Spleen (tissue), 7 donors: ENCODE data around the gene SERINC3.

ENCODE experiments used
- CTCF ChIP-seq, 11 experiments: fragments of 200-600 bp in 7 of 11; fragments of 450-650 bp in 4 of 11; sonication (generic) in 4 of 11; IDR thresholded peaks in 8 of 11; conservative IDR thresholded peaks in 3 of 11; 1 replicate in 7 of 11; 2 replicates in 4 of 11; pipeline versions ENCODE4 v1.4.0 to v1.8.0; 2016 to 2021; ENCODE audit warnings: antibody characterized with exemption in 11 of 11, inconsistent platforms in 4 of 11, mild to moderate bottlenecking in 1 of 11
- POLR2A ChIP-seq, 3 donors: fragments of 450-650 bp; IDR thresholded peaks; one replicate each; pipeline ENCODE4 v1.5.1; 2017; ENCODE audit warnings: antibody characterized with exemption in 3 of 3, mild to moderate bottlenecking in 1 of 3
- donor health status: DM: no; HTN: no; CAD: no; lungs with moderate emphysema.
- donor health status: DM: no; HTN: no; CAD: no.
- donor health status: DM: no; HTN: no; CAD: no.

- TF ChIP-seq CTCF (IDR thresholded peaks at IDR 0.05 in 8 of 11, conservative IDR thresholded peaks at IDR 0.05 in 3 of 11) (no peak), POLR2A (IDR thresholded peaks at IDR 0.05) (no peak)
Measured at GRCh38 chr20:44560229-44560628, 38.4 kb upstream of the SERINC3 start.
